NK-92 (cell line): Measurements from ENCODE around the gene NAV1.
"Not testable (repeated sequence)": the region's sequence is repeated elsewhere in the genome, so short reads cannot be mapped to it uniquely, and the experiment has no call there.

Experiments used
- DNase-seq: peaks from one replicate; lab custom pipeline; 2025; ENCODE audit not compliant: unreplicated experiment; lab: John Stamatoyannopoulos, UW

Gene NAV1

DNA sequence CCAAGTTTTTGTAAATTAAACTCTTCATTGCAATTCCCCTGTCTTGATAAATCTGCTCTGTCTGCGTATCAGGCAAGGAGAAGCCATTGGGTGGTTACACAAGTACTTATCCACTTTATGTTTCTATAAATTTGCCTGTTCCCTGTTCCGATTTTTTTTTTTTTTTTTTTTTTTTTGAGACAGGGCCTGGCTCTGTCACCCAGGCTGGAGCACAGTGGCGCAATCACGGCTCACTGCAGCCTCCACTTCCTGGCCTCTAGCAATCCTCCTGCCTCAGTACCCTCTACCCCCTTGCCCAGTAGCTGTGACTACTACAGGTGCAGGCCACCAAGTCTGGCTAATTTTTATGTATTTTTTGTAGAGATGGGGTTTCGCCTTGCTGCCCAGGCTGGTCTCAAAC, 20.9 kb upstream of the NAV1 start:
- DNase-seq, result no peak

DNA sequence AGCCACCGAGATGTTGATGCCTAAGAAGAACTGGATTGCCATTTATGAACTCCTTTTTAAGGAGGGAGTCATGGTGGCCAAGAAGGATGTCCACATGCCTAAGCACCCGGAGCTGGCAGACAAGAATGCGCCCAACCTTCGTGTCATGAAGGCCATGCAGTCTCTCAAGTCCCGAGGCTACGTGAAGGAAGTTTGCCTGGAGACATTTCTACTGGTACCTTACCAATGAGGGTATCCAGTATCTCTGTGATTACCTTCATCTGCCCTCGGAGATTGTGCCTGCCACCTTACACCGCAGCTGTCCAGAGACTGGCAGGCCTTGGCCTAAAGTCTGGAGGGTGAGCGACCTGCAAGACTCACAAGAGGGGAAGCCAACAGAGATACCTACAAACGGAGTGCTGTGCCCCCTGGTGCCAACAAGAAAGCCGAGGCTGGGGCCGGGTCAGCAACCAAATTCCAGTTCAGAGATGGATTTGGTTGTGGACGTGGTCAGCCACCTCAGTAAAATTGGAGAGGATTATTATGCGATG, 18.8 kb upstream of the NAV1 start:
- not testable (repeated sequence) for DNase-seq

DNA sequence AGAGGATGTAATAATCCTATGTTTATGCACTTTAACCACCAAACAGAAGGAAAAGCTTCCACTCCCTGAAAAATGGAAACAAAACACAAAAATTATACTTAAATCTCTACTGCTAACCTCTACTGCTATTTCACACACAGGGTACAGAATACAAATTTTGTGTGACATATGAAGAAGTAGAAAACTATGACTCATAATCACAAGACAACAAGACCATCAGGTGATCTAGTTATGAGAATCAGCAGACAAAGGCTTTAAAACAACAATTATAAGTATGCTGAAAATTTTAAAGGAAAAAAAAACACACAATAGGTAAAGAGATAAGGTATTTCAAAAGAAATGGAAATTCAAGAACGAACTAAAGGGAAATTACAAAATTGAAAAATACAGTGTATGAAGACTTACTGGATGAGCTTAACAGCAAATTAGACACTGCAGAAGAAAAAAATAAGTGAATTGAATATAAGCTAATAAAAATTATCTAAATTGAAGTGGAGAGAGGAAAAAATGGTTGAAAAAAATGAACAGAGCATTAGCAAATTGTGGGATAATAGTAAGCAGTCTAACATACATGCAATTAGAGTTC, 13.6 kb upstream of the NAV1 start:
- DNase-seq, result no peak

DNA sequence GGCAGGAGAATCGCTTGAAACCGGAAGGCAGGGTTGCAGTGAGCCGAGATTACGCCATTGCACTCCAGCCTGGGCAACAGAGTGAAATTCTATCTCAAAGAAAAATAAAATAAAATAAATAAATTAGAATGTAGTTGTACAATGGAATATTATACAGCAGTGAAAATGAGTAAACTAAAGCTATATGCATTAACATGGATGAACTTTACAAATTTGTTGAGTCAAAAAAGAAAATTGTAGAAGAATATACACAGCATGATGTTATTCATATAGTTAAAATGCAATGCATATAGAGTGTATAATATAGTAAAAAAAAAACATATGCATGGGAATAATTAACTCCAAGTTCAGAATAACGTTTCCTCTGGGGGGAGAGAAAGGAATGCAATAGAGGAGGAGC, 11.0 kb upstream of the NAV1 start:
- DNase-seq, result no peak

DNA sequence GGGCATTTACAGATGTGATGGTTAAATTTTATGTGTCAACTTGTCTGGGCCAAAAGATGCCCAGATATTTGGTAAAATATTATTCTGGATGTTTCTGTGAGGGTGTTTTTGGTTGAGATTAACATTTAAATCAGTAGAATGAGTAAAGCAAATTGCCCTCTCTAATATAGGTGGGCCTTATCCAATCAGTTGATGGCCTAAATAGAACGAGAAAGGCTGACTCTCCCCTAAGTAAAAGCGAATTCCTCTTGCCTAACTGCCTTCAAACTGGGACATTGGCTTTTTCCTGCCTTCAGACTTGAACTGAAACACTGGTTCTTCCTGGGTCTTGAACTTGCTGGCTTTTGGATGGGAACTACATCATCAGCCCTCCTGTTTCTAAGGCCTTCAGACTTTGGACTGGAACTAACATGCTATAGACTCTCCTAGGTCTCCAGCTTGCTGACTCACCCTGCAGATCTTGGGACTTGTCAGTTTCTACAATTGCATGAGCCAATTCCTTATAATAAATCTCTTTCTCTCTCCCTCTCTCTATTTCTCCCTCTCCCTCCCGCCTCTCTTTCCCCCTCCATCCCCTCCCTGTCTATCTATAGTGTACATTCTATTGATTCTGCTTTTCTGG, 10.2 kb upstream of the NAV1 start:
- no peak for DNase-seq

DNA sequence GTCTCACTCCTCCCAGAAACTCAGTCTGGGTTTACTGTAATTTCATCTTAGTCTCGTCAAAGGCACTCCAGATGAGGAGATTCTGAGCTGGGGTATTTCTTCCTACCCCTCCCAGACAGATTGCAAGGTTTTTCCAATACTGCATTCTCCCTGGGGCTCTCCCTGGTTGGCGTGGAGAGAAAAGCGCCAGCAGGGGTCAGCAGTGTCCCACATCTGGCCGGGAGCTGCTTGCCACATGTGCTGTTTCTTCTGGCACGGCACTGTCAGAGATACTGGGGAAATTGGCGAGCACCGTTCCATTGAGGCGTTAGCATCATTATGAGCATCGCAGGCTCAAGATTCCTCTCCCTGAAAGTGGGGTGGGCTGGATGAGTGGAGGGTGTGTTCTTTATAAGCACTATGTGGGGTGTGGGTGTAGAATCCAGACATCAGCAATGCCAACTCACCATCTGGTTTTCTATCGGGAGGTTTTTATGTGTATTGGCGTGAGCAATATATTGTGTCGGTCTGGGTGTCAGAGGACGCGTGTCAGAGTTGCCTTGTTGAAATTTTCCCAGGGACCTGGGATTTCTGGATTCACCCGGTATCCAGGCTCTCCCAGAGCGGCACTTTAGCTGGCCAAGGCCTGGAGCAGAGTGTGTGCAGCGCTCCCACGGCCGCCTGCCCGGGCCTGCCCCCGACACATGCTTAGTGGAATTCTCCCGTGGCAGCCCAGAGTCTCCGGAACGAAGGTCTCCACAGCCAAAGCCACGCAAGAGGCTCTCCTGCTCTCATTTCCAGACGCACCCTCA, 8.0 kb upstream of the NAV1 start:
- DNase-seq, result no peak

DNA sequence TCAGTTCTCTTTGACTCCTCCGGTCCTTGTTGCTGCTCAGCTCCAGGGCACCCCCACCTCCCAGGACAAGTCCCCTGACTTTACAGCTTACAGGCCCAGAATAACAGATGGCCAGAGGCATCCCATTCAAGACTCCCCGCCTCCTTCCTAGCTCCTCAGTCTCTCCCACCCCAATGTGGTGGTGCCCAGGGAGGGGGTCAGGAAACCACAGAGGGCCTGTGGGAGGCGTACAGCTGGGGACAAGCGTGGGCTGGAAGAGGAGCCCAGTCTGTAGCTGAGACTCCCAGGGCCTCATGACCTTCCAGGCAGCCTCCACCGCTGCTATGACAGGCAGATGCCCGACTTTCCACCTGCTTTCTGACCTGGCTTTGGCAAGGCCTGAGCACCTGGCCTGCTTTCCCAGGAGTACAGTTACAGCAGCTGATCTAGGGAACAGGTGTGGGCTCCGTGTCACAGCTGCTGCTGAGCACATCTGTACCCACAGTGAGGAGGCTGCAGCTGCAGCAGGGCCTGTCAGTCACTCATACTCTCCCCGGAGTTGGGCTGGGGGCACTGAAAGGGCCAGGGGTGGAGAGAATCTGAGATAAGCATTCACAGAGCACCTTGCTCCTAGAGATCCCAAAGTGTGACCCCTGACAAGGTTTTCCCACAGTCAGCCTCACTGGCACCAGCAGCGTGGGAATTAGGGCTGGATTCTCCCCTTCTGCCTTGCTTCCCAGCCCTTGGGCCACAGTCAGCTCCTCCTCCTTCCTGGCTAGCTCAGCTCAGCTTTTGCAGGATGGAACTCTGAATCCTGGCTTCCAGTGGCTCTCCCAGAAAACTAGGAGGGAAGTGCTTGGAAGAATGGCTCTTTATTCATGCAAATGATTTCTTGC, 7.1 kb upstream of the NAV1 start:
- DNase-seq, result no peak

DNA sequence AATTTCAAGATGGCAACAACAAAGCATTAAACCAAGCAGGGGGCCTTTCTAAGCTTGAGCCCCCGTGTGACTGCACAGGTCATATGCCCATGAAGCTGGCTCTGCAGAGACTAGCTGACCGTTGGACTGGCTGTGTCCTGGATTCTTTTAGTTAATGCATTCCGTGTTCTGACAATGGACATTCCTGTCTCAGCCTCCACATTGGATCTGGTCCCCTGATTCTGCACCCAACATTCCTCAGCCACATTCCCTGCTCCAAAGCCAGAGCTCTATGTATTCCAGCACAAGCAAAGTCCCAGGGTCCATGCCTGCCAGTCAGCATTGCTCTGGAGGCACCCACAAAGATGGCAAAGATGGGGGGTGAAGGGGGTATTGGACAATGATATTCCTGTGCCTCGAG, 5.1 kb upstream of the NAV1 start:
- no peak for DNase-seq

DNA sequence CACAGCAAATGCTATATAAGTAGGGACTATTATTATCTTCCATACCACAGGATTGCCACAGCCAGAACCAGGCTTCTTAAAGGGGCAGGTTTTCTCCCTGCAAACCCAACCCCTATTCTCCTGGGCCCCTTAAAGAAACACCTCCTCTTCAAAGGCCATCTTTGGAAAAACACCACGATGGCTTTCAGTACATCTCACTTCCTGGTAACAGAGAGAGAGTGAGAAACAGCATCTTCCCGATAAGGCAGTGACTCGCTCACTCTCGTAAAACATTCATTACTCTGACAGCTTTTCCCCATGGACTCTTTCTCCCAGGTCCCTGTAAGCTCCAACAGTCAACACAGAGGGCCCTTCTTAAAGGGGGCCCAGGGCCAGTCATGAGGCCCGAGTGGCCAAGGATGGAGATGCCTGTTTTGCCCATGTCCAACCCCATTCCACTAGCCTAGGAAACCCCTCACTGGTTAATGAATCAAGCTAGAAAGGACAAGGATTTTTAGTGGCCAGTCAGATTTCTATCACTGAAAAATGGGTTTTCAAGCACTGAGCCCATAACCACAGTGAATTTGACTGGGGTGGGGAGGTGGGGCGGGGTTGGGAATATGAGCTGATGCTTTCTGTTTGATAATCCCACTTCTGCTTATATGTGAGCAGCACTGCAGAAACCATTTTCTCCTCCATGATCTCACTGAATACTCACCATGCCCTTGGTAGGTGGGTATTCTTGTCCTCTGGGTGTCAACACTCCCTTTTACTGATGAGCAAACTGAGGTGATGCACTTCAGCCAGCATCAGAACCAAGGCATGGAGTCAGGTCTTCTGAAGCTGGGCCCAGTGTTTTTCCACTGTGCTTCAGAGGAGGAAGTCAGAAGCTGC, 3.6 kb upstream of the NAV1 start:
- DNase-seq, result no peak

DNA sequence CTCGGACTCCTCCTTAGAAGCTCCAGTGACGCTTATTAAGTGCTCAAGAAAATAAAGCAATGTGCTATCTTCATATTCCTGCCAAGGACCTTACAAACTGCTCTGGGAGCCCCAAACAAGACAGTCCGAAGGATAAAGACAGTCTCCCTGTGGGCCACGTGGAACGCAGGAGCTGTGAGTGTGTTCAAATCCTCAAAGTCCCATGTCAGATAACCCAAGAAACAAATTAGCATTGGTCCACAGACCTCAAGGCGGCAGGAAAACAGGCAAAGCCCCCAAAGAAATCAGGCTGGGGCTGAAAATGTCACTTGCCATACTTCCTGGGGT, 3.0 kb upstream of the NAV1 start:
- no peak for DNase-seq

DNA sequence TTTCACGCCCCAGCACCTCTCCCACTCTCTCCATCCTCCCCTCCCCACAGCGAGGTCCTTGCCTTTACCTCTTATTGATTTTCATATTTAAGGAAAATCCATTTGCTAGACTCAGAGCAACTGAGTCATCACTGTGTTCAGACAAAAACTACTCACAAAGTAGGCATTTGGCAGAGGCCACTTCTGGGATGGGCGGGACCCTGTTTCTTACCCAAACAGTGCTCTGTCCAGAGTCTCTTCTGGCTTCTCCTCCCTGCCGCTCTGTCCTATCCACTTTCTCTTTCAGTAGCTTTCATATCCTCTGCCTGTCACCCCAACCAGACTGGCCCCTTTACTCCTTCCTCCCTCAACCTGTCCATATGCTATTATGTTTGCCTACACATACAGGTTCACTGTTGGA, 2.4 kb upstream of the NAV1 start:
- no peak for DNase-seq

DNA sequence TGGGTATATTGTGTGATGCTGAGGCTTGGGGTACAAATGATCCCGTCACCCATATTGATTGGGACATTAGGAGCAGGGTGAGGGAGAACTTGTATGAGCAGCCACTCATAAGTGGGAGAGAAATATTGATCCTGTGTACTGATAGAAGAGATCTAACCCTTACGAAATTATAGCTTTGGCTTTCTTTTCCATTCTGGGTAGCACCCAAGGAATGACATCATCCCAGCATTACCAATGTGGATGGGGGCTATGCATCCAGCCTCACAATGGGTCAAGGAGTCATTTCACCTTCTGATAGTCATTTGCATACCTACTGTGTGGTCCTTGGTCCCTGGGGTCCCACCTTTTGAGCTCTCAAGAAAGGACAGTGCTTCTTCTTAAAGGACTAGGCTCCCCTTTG, 1.9 kb upstream of the NAV1 start:
- no peak for DNase-seq

DNA sequence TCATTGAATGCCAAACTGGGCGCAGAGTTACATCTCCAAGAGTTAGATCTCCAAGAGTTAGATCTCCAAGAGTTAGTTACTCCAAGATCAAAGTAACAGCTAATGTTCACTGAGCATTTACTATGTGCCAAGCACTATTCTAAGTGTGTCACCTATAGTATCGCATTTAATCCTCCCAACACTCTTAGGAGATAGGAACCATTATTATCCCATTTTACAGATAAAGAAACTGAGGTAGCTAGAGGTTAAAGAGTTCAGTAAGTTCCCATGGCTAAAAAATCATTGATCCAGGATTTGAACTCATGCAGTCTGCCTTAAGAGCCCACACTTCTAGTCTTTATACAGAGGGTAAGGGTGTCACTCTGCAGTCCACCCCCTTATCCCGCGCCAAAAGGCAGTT, 1.5 kb upstream of the NAV1 start:
- no peak for DNase-seq

DNA sequence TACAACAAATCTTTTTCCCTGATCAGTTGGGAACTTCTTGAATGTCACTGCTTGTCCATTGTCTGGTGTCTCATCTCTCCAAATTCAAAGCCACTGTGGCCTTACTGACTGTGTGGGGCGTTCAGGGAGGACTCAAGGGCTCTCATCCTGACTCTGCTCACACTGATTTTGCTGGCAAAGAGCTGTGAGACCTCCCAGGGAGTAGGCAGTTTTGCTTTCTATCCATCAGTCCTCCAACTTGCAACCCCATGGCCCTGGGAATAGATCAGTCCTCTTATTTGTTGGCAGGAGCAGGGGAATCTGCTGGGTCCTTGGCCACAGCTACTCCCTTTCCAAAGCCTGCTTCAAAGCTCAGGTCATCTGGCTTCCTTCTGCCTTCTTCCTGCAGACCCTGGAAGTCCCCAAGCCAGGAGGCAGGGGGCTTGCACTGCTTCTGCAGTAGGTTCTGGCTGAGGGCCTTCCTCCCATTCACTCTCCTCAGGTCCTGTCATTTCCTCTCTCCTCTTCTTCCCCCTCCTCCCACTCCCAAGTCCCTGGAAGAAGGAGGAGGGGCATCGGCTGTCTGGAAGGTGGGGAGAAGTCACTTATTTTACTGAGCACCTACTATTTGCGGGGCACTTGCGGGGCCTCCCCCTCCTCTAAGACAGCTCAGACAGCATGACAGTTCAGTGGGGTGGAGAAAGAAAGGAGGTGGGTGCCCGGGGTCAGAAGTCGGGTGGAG, 876 bp upstream of the NAV1 start:
- DNase-seq, result no peak

DNA sequence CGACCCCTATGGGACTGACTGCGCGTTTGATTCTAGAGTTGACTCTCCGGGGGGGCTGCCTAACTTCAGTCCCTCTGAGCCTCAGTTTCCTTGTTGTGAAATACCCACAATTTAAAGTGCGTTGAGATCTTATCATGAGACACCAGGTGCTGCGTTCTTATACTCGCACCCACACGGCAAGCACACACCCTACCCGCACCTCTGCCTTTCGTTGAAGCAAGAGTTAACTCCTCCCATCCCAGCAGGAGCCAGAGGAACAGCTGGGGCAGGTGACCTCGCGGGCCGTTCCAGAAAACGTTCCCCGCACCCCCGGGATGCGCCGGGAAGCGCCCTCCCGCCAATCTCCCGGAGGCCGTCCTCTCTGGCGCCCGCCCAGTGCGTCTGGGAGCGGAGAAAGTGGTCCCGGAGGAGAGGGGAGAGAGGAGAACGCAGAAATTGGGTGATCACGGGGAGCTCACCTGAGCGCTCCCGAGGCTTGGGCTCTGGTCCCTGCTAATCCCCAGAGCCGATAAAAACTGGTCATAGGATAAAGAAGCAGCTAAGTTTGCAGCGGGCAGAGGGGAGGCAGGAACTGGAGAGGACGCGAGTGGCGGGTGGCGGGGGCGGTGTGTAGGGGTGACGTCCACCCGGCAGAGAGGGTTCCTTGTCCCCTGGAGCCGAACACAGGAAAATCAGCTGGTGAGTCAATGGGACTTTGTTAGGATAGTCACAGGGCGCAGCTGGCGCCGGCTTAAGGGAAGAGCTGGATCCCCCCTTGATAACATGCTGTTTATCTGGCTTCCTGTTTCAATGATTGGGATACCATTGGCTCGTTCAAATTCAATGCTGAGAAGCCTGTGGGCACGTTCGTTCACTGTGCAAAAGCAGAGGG, 869 bp downstream of the NAV1 start:
- DNase-seq, result no peak

DNA sequence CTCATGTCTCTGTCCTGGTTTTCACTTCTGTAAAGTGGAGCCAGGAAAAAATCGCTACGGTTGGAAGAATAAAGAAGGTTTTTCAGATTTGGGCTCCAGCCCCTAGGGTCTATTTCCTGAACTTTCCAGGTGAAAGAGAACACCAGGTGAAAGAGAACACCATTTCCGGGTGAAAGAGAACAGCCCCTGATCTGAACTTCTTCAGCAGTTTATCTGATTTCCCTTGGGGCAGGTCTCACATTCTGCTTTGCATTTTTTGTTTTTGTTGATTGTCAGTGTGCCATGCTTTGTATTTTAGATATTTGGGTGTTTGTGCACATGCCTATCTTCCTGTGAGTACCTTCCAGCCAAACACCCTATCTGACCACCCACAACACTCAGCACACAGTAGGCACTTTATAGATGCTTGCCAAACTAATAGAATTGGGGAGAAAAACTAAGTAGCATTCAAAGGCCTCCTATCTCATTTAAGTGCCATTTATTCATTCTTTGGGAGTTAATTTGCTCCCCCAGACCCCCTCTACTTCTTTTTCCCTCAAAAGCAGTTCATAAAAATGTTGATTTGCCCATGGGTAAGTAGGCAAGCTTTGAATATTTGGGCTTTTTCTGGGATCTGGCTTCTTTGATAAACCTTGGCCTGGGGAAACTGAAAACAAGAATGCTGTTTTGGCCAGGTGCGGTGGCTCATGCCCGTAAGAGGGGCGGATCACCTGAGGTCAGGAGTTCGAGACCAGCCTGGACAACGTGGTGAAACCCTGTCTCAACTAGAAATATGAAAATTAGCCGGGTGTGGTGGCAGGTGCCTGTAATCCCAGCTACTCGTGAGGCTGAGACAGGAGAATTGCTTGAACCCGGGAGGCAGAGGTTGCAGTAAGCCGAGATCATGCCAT, 2.2 kb downstream of the NAV1 start:
- DNase-seq, result no peak

DNA sequence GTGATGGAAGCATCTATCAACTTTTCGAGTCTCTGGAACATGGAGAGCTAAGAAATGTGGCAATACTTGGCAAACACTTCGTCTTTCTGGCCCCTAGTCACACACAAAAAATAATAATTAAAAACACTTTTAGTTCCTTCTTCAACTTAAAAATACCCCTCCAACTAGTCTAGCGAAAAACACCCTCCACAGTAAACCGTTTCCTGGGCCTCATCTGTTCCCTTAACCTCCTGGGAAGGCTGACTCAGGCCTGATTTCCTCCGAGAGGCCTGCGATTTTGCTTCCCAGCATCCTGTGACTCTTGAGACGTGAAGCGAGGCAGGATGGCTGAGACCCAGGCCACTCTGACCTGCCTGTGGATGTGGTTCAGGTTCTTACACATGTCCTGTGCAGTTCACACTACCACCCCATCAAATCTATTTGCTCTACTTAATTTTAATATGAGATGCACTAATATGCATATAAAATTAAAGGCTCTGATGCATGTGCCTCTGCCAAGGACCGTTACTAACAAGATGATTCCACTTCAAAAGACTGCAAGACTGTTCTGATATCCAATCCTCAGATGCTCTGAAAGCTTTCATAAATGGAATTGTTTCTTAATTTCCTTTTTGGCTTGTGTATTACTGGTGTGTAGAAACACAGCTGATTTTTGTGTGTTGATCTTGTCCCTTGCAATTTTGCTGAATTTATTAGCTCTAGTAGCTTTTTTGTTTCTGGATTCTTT, 3.5 kb downstream of the NAV1 start:
- DNase-seq, result no peak
